Measurements from ENCODE around the gene MAST1.

MAST1 gene

DNA sequence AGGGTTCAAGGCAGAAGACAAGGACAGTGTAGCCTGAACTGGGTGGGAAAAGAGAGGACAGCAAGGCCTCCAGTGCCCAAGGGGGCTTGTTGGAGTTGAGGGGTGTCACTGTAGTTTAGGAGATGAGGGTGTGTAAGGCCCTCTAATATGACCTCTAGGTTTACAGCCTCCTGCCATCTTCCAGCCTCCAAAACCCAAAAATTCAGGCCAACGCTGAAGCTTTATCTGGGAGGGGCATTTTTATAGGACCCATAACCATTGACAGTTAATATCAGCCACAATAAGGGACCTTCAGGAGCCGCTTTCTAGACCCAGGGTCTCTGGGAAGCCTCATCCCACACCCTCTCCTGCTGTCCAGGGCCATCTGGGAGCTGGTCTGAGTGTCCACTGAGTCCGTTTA lies 45.9 kb downstream of the MAST1 start:
- Histone ChIP-seq H3K4me2 (ENCODE audit: low read length) (no peak overlapping the region), H3K4me1 (ENCODE audit: insufficient read depth, low read length, severe bottlenecking) (peaks cover 32% of the 10 kb centered on the region), H3K27me3 (ENCODE audit: insufficient read depth, low read length) (no peaks in the 10 kb centered on the region)

GRCh38 chr19:12884627-12884925 lies 46.3 kb downstream of the MAST1 start:
- no peaks in the 10 kb centered on the region for H3K9me2 ChIP-seq (ENCODE audit: low read depth, low read length)
- H3K27ac ChIP-seq (ENCODE audit: low read depth, low read length, poor library complexity, severe bottlenecking): no peak overlapping the region
- no peaks in the 10 kb centered on the region for H4K20me1 ChIP-seq (ENCODE audit: insufficient read depth, low read length)
- H3K79me2 ChIP-seq (ENCODE audit: insufficient read depth, low read length): no peaks in the 10 kb centered on the region
- TF ChIP-seq EZH2 (IDR thresholded peaks at IDR 0.05; ENCODE audit: borderline replicate concordance, low read length): no peak
- TF ChIP-seq, protein P1, sequence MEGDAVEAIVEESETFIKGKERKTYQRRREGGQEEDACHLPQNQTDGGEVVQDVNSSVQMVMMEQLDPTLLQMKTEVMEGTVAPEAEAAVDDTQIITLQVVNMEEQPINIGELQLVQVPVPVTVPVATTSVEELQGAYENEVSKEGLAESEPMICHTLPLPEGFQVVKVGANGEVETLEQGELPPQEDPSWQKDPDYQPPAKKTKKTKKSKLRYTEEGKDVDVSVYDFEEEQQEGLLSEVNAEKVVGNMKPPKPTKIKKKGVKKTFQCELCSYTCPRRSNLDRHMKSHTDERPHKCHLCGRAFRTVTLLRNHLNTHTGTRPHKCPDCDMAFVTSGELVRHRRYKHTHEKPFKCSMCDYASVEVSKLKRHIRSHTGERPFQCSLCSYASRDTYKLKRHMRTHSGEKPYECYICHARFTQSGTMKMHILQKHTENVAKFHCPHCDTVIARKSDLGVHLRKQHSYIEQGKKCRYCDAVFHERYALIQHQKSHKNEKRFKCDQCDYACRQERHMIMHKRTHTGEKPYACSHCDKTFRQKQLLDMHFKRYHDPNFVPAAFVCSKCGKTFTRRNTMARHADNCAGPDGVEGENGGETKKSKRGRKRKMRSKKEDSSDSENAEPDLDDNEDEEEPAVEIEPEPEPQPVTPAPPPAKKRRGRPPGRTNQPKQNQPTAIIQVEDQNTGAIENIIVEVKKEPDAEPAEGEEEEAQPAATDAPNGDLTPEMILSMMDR (IDR thresholded peaks at IDR 0.05; ENCODE audit: low read length): no peak
- peaks cover 32% of the 10 kb centered on the region for H3K4me1 ChIP-seq (ENCODE audit: insufficient read depth, low read length, severe bottlenecking)
- H3K4me3 ChIP-seq (ENCODE audit: low read depth, low read length, poor library complexity, severe bottlenecking): peak overlapping the region; percentile 61
- peak overlapping the region; percentile 76; the same call in 1 of the 2 replicates for H3K4me2 ChIP-seq (ENCODE audit: low read length)
- no peaks in the 10 kb centered on the region for H3K27me3 ChIP-seq (ENCODE audit: insufficient read depth, low read length)
- no peak overlapping the region for H2AFZ ChIP-seq (ENCODE audit: low read length)
- H3K36me3 ChIP-seq (ENCODE audit: insufficient read depth, low read length): no peaks in the 10 kb centered on the region; the same call in 1 of the 2 replicates
- H3K9ac ChIP-seq (ENCODE audit: low read length): no peak overlapping the region
- no peaks in the 10 kb centered on the region for H3F3A ChIP-seq (ENCODE audit: insufficient read depth, low read length)
- H3K9me3 ChIP-seq (ENCODE audit: low read length): peaks cover 7% of the 10 kb centered on the region; the same call in 1 of the 2 replicates

More for the DNA sequence above, 45.9 kb downstream of the MAST1 start:
- H3F3A ChIP-seq (ENCODE audit: insufficient read depth, low read length): no peaks in the 10 kb centered on the region
- H3K27ac ChIP-seq (ENCODE audit: low read depth, low read length, poor library complexity, severe bottlenecking): no peak overlapping the region
- no peaks in the 10 kb centered on the region for H3K79me2 ChIP-seq (ENCODE audit: insufficient read depth, low read length)
- TF ChIP-seq, protein P1 (IDR thresholded peaks at IDR 0.05; ENCODE audit: low read length): no peak
- no peak for TF ChIP-seq EZH2 (IDR thresholded peaks at IDR 0.05; ENCODE audit: borderline replicate concordance, low read length)
- no peak overlapping the region for H3K4me3 ChIP-seq (ENCODE audit: low read depth, low read length, poor library complexity, severe bottlenecking)
- no peak overlapping the region for H2AFZ ChIP-seq (ENCODE audit: low read length)
- H3K9me2 ChIP-seq (ENCODE audit: low read depth, low read length): no peaks in the 10 kb centered on the region
- no peaks in the 10 kb centered on the region; the same call in 1 of the 2 replicates for H3K36me3 ChIP-seq (ENCODE audit: insufficient read depth, low read length)
- peaks cover 7% of the 10 kb centered on the region; the same call in 1 of the 2 replicates for H3K9me3 ChIP-seq (ENCODE audit: low read length)
- no peaks in the 10 kb centered on the region for H4K20me1 ChIP-seq (ENCODE audit: insufficient read depth, low read length)
- H3K9ac ChIP-seq (ENCODE audit: low read length): no peak overlapping the region

- peaks cover 27% of the 10 kb centered on the region for H3K4me1 ChIP-seq (ENCODE audit: insufficient read depth, low read length, severe bottlenecking)
- no peaks in the 10 kb centered on the region; the same call in 1 of the 2 replicates for H3K36me3 ChIP-seq (ENCODE audit: insufficient read depth, low read length)
- no peaks in the 10 kb centered on the region for H3K79me2 ChIP-seq (ENCODE audit: insufficient read depth, low read length)
- TF ChIP-seq EZH2 (IDR thresholded peaks at IDR 0.05; ENCODE audit: borderline replicate concordance, low read length): no peak
- TF ChIP-seq, protein P1 (IDR thresholded peaks at IDR 0.05; ENCODE audit: low read length): peak; percentile 71
- H3K27ac ChIP-seq (ENCODE audit: low read depth, low read length, poor library complexity, severe bottlenecking): no peak overlapping the region
- H3F3A ChIP-seq (ENCODE audit: insufficient read depth, low read length): no peaks in the 10 kb centered on the region
- no peaks in the 10 kb centered on the region for H3K9me2 ChIP-seq (ENCODE audit: low read depth, low read length)
- H3K9me3 ChIP-seq (ENCODE audit: low read length): peaks cover 7% of the 10 kb centered on the region; the same call in 1 of the 2 replicates
- H3K27me3 ChIP-seq (ENCODE audit: insufficient read depth, low read length): no peaks in the 10 kb centered on the region
- no peaks in the 10 kb centered on the region for H4K20me1 ChIP-seq (ENCODE audit: insufficient read depth, low read length)
- peak overlapping the region; percentile 76 for H3K4me2 ChIP-seq (ENCODE audit: low read length)
- no peak overlapping the region for H2AFZ ChIP-seq (ENCODE audit: low read length)
- peak overlapping the region; percentile 54 for H3K9ac ChIP-seq (ENCODE audit: low read length)
- peak overlapping the region; percentile 61 for H3K4me3 ChIP-seq (ENCODE audit: low read depth, low read length, poor library complexity, severe bottlenecking)
Measured at GRCh38 chr19:12884926-12885748, 46.8 kb downstream of the MAST1 start.

All from OCI-LY1 (cell line).